Measurements from ENCODE around the gene GPR161. TPM values are rescaled to one million over a fixed set of nuclear protein-coding genes. Genes with fewer than 3 reads are reported as not detected.

GPR161 gene
- total and polyA plus RNA-seq, 9 of the 15 experiments (the other 6 are each of a cell fraction or from before 2014, with no cell fraction given), result 0.15 to 2.4 (median 0.76) TPM

- TF ChIP-seq CEBPZ (IDR thresholded peaks at IDR 0.05; ENCODE audit: borderline replicate concordance, low read depth, low read length), result no peak
- TF ChIP-seq ELK3 (CRISPR knock-in tag; IDR thresholded peaks at IDR 0.05), result no peak
- no peak for TF ChIP-seq USF2 (CRISPR knock-in tag; IDR thresholded peaks at IDR 0.05)
- TF ChIP-seq FOXO4 (CRISPR knock-in tag; IDR thresholded peaks at IDR 0.05), result no peak
Observed at GRCh38 chr1:168054117-168054516, 82.6 kb downstream of the GPR161 start (continued).

Data from K562 (cell line).